GM21423 (cell line): ENCODE measurements around the gene CALML4.
"Not testable (repeated sequence)": the region's sequence is repeated elsewhere in the genome, so short reads cannot be mapped to it uniquely, and the experiment has no call there.

Experiments
- ATAC-seq: cut with Tn5 transposase; IDR thresholded peaks from one replicate; pipeline ENCODE4 v1.9.1; 2021; ENCODE audit warnings: mild to moderate bottlenecking, moderate library complexity; ENCODE audit not compliant: unreplicated experiment

The CALML4 gene

GRCh38 chr15:68225442-68225841, 20.3 kb upstream of the CALML4 start:
- ATAC-seq: not testable (repeated sequence)

GRCh38 chr15:68224546-68225250, 19.6 kb upstream of the CALML4 start:
- no peak for ATAC-seq

- no peak for ATAC-seq
Measured at GRCh38 chr15:68224108-68224507, 19.0 kb upstream of the CALML4 start.

DNA sequence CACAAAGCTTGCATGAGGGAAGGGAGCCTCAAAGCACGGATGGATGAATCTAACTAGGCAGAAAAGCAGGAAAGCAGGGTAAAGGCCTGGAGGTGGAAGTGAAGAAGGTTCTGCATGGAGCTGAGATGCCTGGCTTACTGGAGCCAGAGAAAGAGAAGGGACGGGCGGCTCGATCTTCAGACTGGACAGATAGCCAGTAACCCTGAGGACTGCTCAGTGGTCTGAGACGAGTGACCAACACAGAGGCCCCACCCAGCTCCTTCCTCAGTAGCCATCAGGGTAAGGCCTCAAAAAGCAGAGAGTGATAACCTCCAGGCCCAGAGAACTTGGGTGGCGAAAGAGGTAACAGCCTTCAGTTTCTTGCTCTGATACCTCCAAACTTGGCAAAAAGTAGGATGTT, 18.0 kb upstream of the CALML4 start:
- no peak for ATAC-seq

GRCh38 chr15:68222432-68222743, 17.3 kb upstream of the CALML4 start:
- ATAC-seq: not testable (repeated sequence)

GRCh38 chr15:68221530-68222431, 16.6 kb upstream of the CALML4 start:
- not testable (repeated sequence) for ATAC-seq

GRCh38 chr15:68220967-68221366, 15.8 kb upstream of the CALML4 start:
- ATAC-seq: no peak

- no peak for ATAC-seq
Measured at GRCh38 chr15:68220489-68220888, 15.4 kb upstream of the CALML4 start.

GRCh38 chr15:68218847-68219798, 14.0 kb upstream of the CALML4 start:
- ATAC-seq: no peak

DNA sequence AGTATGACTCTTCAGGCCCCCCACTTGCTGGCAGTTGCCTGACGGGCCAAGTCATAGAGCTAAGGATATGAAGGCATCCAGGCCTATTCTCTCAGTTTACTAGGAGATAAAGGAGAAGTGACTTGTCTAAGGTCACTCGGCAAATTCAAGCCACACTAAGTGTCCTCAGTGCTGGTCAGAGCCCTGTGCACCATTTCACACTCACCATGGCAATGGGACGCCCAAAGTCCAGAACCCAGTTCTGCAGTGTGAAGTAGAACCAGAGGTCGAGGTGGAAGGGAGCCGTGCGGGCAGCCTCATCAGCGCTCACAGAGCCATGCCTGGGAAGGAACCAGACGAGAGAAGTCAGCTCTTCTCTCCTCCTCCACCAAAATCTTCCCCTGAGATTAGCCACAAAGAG, 13.2 kb upstream of the CALML4 start:
- ATAC-seq: no peak

GRCh38 chr15:68217341-68217740, 12.2 kb upstream of the CALML4 start:
- ATAC-seq: no peak

DNA sequence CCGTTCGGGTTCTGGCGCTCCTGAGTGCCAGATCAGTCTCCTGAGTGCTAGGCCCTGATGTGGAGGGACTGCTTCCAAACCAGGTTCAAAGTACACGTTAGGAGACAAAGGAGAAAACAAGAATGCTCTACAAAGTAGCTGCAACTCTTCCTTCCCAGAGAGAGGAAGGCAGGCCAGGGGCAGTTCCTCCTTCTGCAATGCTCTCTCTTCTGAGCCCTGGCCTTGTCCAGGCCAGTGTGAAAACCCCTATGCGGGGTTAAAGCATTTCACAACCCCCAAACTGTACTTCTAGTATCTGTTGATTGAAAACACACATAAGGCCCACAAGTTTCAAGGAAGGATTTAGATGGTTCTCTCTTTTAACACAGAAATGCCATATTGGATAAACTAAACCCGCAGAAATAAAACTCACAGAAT, 9.7 kb upstream of the CALML4 start:
- no peak for ATAC-seq

DNA sequence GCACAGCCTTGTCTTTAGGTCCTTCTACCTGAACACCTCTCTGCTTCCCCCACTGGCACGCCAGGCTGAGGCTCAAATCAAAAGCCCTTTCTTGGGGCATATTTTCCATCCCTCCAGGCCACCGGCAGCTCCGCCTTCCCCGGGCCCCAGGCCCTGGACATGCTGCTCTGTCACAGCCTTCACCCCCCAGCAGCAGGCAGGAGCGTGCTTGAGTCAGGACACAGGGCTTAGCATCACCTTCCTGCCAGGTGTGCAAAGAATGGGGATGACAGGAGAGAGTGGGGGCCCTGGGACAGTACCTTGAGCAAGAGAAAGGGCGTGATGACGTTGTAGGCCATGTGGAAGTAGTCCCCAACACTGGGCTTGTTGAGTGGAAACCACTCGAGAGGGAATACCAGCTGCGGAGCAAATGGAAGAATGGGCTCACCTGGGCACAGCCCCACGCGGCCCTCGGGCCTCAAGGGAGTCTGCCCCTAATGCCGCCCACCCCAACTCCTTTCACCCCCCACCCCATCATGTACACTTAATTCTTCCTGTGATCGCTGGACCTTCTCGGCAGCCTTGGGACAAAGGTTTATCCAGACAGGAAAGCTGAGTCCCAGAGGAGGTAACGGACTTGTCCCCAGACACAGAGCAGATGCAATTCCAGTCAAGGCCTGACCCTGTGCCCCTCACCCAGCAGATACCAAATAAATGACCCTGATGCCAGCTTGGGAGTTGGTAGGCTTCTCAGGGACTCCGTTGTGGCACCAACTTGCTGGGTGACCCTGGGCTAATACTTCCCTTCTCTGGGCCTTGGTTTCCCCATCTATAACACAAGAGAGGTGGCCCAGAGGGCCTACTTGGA, 9.1 kb upstream of the CALML4 start:
- ATAC-seq: no peak

DNA sequence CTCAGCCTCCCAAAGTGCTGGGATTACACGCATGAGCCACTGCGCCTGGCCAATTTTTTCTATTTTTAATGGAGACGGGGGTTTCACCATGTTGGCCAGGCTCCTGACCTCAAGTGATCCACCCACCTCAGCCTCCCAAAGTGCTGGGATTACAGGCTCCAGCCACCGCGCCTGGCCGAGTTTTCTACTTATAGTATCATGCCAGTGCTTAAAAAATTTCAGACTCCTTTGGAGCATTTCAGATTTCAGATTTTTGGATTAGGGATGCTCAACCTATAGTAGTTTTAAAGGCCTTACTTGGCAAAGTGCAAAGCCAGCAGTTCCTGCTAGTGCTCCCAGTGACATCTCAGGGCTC, 8.3 kb upstream of the CALML4 start:
- not testable (repeated sequence) for ATAC-seq

GRCh38 chr15:68211656-68212320, 6.7 kb upstream of the CALML4 start:
- no peak for ATAC-seq

DNA sequence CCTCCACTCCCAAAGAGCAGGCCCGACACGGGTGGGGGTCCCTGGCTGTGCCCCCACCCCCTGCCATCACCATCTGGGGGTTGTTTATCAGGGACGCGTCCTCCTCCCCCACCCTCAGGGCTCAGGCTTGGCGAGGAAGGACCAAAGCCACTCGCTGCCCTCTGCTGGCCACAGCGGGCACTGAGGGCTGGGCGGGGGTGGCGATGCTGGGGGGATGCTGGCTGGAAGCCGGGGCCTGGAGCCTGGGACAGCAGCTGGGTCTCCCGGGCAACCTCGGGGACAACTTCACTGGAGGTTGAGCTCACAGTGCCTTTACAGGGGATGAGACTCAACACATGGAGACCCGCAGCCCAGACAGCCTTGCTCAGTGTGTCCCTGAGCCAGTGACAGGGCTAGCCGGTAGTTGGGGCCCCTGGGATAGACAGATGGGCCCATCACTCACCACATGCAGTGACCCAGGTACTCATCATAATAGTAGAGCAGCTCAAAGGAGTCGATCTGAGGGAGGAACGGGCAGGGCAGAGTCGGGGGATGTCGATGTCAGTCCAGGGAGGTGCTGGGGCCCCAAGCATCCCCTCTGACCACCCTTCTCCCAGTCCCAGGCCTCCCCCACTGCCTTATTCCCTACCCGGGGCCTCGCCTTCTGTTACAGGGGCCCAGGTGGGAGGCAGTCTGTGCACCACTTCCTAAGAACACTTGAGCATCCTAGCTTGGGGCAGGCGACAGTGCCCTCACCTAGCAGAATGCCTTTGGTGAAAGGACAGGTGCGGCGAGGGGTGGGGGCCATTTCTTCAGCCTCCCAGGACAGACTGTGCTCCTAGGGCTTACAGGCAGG, 5.9 kb upstream of the CALML4 start:
- no peak for ATAC-seq

GRCh38 chr15:68210409-68210756, 5.3 kb upstream of the CALML4 start:
- ATAC-seq: no peak

DNA sequence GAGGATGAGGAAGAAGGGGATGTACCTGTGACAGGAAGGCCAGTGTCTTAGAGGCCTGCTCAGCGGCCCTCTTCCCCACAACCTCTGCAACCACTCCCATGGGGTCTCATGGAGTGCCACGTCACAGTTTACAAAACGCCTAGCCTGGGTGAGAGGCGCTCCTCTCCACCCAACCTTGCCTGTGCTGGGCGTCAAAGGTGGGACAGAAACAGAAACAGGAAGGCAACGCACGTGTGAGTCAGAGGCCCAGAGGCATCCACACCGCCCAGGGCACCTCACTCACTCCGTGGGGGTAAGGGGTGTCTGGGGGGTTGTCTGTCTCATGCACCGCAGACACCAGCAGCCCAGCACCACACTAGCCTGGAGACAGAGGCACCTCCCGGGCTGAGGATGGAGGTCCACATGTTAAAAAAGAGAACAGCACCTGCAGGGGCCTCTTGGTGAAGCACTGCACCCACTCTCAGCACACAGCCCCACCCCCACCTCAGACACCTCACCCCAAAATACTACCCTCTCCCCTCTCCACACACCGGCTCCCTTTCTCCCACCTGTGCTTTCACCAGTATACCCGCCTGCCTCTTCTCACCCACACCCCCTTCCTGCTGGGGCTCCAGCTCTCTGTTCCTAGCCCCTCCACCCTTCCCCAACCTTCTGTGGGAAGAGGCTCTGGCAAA, 4.7 kb upstream of the CALML4 start:
- ATAC-seq: peak; percentile 48
